Renal cortical epithelial cell (primary cell): ENCODE data around the gene IFIT3. TPM values are rescaled to one million over a fixed set of nuclear protein-coding genes. Genes with fewer than 3 reads are reported as not detected.
"Not testable (repeated sequence)": the region's sequence is repeated elsewhere in the genome, so short reads cannot be mapped to it uniquely, and the experiment has no call there.

Source experiments
- DNase-seq: peaks from one replicate; pipeline ENCODE4 v3.0.0-alpha.2; 2011; ENCODE audit warnings: low read depth
- total RNA-seq: library from RNA; depleted of rRNA; stranded (reverse); fragments of >200 nt; gene quantifications from 2 replicates; pipeline ENCODE4 v1.2.3, GENCODE V29; 2014

The IFIT3 gene, protein sequence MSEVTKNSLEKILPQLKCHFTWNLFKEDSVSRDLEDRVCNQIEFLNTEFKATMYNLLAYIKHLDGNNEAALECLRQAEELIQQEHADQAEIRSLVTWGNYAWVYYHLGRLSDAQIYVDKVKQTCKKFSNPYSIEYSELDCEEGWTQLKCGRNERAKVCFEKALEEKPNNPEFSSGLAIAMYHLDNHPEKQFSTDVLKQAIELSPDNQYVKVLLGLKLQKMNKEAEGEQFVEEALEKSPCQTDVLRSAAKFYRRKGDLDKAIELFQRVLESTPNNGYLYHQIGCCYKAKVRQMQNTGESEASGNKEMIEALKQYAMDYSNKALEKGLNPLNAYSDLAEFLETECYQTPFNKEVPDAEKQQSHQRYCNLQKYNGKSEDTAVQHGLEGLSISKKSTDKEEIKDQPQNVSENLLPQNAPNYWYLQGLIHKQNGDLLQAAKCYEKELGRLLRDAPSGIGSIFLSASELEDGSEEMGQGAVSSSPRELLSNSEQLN
- 12.8 and 61.6 TPM in 2 replicates for total RNA-seq

DNA sequence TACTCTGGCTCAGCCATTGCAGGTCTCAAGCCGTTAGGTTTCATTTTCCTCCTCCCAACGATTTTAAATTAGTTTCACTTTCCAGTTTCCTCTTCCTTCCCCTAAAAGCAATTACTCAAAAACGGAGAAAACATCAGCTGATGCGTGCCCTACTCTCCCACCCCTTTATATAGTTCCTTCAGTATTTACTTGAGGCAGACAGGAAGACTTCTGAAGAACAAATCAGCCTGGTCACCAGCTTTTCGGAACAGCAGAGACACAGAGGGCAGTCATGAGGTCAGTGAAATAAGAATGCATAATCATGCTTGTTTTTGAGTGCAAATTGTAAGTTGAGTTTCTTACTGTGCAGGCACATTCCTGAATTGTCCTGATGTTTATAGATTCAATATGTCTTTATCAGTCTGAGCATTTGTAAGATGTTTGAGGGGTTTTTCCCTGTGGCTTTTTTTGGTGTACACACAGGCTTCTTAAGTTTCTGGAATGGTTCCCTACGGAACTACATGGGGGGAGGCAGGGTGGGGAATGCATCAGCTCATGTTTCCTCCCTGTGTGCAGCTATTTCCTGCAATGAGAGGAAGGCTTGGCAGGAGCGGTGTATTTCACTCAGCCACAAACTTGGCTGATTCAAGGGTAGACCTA, at the start of gene IFIT3:
Gene IFIT3 (plus strand): TSS at position 195 of the 639 bp plus-strand sequence. CDS start 77 bp downstream, at position 272.
- peak; percentile 89 for DNase-seq

DNA sequence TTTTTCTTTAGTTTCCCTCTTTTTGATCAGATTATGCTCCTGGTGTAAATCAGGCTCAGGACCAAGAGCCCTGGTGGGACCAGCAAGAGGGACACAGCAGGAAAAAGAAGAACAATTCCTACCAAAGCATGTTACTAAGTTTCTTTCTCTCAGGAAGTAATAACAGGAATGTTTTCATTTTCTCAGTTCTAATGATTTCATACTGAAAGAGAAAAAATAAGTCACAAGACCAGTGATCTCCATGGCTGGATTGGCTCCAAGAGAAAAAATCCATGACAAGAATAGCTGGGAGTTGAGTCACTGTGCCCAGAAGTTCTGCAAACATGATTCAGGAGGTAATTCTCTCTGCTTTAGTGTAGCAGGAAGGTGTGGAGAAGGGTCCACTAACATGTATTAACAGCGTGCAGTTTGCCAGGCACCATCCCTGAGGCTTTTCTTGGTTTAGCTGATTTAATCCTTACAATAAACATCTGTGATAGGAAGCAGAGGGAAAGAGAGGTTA, 49.7 kb upstream of the IFIT3 start:
- DNase-seq, result peak; percentile 100

DNA sequence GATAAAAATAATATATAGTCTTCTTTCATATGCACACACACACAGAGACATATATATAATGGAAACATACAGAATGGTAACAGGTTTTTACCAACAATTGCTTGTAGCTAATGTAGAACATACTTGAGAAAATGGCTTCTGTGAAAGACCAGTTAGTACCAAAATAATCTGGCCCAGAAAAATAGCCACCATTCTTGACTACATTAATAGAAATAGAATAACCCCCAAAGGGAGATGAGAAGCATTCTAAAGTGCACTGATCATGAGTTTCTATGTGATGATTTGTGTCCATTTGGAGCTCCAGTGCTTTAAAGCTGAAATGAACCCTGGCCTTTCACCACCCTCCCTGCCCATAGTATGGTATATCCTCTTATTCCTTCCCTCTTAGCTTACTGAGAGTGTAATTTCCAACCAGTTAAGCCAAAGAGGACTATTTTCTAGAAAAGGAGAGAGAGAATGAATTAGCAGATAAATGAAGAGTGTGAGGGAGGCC, 48.9 kb upstream of the IFIT3 start:
- DNase-seq, result no peak

DNA sequence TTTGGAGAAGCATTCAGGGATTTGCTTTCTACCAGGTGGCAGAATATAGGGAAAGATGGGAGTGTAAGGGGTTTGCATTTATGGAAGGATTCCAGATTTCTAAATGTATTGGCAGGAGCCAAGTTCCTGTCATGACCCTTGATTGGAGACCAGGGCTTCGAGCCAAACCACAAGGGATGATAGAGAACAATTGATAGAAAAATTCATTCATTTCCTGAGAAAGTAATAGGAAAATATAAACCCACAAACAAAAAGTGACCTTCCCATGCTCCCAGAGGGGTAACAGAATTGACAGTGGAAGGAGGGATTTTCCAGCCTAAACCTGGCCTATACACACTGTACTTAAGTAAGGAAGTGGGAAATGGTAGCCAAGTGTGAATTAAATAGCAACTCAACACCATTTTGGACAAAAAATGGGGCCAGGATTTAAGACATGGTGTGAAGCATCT, 48.4 kb upstream of the IFIT3 start:
- DNase-seq, result peak; percentile 87

- no peak for DNase-seq
Measured at GRCh38 chr10:89280508-89280907, 47.3 kb upstream of the IFIT3 start.

GRCh38 chr10:89281606-89282395, 46.0 kb upstream of the IFIT3 start:
- no peak for DNase-seq

DNA sequence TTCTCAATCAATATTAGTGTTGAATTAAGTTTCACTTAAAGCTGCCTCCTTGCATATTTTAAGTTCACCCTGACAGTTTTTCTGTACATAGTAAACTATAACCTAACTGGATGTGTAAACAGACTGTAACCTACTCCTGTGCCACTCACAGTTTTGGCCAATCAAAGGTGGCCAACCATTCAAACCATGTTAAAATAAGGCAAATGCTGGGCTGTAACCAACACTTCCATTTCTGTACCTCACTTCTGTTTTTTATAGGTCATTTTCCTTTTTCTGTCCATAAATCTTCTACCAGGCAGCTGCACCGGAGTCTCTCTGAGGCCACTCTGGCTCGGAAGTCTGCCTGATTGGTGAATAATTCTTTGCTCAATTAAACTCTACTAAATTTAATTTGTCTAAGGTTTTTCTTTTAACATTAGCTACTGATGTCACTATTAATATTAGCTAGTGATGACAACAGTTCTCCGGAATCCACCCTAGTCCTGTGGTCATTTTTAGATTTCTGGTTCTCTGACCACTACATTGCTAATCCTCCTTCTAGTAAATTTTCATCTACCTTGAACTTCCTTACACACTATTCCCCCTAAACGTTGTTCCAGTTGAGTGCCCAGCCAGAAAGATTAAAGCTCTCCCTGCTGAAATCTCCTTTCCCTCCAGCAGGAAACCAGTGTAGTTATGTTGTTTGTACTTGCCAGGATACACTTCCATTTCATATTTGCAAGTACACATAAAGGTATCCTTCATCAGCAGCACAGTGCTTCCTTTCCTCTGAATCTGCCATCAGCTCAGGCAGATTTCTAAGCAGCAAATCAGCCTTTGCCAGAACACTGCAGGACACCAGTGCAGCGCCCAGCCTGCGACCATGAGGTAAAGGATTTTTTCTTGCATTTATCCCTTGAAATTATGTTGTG, 44.5 kb upstream of the IFIT3 start:
- peak; percentile 93 for DNase-seq

DNA sequence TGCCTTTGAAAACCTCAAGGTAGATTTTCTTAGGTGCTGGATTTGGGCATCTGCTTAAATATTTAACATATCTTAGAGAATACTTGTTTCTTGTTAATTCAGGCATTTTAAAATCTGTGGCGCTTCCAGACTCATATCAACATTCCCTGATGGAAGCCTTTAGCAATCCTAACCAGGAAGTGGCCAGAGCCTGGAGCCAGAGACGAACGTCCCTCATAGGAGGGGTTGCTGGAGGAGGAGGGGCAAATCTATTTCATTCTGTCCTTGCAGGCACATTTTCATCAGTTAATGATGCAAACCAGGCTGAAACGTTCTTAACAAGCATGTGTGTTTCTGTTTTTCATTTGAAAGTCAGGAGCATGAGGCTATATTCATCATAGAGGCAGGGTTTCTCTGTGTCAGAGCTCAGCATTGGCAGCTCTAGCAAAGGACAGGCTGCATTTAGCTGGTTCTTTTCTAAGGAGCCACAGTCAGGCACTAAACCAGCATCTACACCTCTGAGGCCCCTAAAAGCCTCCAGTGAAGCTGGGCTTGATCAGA, 43.8 kb upstream of the IFIT3 start:
- peak; percentile 88 for DNase-seq

- not testable (repeated sequence) for DNase-seq
Measured at GRCh38 chr10:89284711-89285110, 43.1 kb upstream of the IFIT3 start.

DNA sequence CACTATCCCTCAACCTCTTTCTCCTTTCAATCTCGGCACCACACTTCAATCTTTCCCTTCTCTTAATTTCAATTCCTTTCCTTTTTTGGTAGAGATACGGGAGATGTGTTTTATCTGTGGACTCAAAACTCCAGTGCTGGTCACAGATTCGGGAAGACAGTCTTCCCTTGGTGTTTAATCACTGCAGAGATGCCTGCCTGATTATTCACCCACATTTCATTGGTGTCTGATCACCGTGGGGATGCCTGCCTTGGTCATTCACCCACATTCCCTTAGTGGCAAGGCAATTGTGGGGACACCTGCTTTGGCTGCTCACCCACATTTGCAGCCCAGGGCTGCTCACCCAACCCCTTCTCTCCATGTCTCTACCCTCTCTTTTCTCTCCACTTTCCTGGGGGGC, 42.5 kb upstream of the IFIT3 start:
- peak; percentile 59 for DNase-seq

DNA sequence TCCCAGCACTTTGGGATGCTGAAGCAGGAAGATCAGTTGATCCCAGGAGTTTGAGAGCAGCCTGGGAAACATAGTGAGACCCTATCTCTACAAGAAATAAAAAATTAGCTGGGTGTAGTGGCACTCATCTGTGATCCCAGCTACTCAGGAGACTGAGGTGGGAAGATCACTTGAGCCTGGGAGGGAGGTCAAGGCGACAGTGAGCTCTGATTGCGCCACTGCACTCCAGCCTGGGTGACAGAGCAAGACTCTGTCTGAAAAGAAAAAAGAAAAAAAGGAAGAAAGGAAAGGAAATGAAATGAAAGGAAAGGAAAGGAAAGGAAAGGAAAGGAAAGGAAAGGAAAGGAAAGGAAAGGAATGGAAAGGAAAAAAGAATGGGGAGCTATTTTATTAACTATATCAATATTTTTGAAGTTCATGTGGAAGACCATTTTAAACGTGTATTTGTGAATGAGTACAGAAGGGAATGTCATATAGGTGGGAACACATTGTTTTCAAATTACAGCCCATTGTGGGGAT, 33.0 kb upstream of the IFIT3 start:
- no peak for DNase-seq

GRCh38 chr10:89295597-89295996, 32.2 kb upstream of the IFIT3 start:
- DNase-seq, result peak; percentile 89

- DNase-seq, result peak; percentile 78
Measured at GRCh38 chr10:89296220-89296648, 31.6 kb upstream of the IFIT3 start.

DNA sequence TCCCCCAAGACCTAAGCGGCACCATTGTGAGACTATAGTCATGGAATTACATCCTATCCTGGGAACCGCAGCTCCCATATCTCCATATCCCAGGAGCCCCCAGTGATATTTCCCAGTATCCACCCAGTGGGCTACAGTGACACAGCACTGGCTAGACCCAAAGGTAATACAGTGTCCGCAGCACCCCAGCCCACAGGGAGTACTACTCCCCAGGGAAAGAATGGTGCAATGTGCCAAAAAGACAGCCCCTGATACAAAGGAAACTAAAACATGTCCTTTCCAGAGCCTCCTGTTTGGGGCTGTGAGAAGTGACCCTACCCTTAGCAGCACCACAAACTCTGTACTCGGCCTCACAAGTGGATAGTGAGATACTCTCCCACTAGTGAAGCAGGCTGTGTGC, 30.4 kb upstream of the IFIT3 start:
- DNase-seq, result no peak

DNA sequence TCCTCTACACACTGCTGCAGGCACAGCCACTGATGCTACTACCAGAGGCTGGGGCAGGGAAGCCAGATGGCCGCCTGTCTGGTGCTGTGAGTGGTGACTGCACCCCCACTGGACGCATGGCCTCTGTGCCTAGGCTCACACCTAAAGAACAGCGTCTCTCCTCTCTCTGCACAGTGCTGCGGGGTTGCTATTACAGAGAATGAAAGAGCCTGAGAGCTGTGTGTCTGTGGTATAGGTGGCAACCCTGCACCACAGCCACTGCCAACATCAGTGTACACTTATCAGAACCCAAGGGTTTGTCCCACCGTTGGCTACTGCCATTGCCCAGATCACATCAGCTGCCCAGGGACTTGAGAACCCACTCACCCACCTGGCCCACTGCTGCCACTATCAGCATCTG, 30.0 kb upstream of the IFIT3 start:
- DNase-seq, result no peak

- DNase-seq, result no peak
Measured at GRCh38 chr10:89299031-89299430, 28.8 kb upstream of the IFIT3 start.

DNA sequence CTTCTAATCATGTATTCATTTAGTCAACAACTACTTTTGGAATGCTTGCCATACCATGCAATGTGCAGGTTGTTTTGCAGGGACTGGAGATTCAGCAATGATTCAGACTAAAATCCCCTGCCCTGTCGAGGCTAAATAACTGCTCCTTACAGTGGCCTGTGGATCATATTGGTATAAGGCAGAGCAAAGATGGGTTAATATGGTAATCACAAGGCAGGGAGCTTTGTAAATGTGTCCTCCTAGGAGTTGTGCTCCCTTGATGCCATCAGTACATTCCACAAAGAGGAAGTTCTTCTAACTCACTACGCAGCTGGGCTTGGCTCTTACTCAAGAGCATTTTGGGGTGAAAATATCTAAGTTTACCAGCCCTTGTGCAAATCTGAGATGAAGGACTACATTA, 26.6 kb upstream of the IFIT3 start:
- DNase-seq, result peak; percentile 83

GRCh38 chr10:89301721-89302445, 25.9 kb upstream of the IFIT3 start, which contains the start of gene IFIT2:
IFIT2 (plus strand) TSS chr10:89302046; CDS start chr10:89302124, 78 bp downstream.
- peak; percentile 88 for DNase-seq

DNA sequence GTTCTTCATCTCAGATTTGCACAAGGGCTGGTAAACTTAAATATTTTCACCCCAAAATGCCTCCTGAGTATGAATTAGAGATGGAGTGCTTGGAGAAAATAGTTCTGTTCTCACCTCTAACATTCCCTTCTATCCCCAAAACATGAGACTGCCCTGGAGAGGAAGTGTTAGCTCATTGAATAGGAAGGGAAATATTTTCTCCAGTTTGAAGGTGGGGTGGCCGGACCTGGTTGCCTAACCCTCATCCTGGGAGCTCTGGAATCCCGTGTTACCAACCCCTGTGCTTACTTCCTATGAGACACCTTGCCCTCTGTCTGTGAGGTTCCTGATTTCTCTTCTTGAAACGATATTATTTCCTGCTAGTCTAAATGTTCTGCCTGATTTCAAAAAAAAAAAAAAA, 25.2 kb upstream of the IFIT3 start:
- peak; percentile 58 for DNase-seq
